Measurements from ENCODE around the gene ZDHHC16. TPM values are rescaled to one million over a fixed set of nuclear protein-coding genes. Genes with fewer than 3 reads are reported as not detected.

ZDHHC16 gene
- total RNA-seq (10 to 100 TPM; 16.1 to 38.8 (median 36.2) TPM), total RNA-seq (11.4 to 72.5 (median 40.2) reads per million in 29 experiments)
- total RNA-seq (2013), result 22.3 TPM

DNA sequence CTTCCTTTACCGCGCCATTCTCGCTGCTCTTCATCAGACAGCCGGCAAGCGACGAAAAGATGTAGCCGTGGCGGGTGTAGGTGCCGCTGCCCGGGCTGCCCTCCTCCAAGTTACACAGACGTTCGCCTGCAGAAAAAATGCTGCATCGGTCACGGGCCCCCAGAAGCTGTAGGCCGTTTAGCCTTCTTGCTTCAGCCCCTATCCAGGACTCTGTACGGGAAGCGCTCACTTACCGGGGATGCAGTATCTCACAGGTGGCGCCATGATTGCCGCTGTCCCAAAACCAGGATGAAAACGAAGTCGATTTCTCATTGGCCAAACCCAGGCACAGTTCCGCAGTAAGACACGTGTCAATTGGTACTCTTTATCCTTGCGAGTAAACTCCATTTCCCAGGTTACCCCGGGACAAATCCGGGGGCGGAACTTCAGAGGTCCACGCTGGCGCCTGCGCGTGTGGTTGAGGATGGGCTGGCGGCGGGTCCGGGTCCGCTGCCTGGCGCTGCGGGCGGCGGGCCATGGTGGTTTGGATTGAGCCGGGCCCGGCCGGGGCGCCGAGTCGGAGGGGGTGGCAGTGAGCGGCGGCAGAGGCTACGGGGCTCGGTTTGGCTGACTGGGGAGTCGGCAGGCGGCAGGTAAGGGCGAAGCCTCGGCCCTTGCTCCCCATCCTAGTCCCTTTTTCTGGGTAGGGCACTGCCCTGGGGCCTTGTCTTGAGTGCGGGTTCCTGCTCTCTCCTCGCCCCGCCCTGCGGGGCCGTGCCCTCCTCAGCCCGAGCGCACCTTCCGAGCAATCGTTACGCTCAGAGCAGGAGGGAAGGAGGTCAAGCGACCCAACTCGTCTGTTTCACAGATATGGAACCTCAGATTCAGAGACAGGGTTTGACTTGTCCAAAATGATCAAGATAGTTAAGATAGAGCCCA is at the start of gene ZDHHC16, which contains the start of gene EXOSC1:
Gene ZDHHC16 (plus strand): TSS at position 454 of the 918 bp plus-strand sequence. CDS start 5,501 bp downstream, outside the sequence.
Gene EXOSC1 (minus strand): TSS at position 285 of the 918 bp plus-strand sequence. CDS start 21 bp downstream, at position 264.
- 0% methylated on average over 56 of the region's 66 CpGs for WGBS (ENCODE audit: insufficient coverage)
- no peaks in the 10 kb centered on the region for H3K27me3 ChIP-seq (replicated peaks in 1 of 2; ENCODE audit: control insufficient read depth in 2 of 2, extremely low read depth in 1 of 2, insufficient read depth in 2 of 2, low read length in 1 of 2)
- H3K27me3 Mint-ChIP-seq, result no peaks in the 10 kb centered on the region

DNA sequence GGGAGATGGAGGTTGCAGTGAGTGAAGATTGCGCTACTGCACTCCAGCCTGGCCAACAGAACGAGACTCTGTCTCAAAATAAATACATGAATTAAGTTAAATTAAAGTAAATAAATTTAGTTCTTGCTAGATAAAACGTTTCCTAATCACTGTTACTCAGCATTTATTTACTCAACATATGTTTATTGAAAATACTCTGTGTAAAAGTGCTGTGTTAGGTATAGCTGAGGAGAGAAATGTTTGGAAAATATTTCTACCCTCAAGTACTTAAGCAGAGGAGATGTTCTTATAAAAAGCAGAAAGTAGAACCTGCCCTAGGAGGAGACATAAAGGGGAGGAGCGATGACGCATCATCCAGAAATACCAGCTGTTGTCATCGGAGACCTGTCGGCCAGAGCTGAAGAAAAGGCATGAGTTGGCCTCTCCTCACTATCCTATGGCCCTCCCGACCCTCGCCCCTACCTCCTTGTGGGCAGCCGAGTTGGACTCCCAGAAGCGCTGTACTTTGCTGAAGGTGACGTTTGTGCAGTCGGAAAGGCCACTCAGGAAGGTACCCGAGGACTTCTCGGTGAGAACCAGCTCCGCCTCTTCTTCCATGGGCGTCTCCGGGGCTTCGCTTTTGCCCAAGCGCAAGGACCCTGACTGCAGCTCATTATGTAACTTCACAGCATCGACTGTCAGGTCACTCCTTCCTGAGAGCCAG is 46.0 kb upstream of the ZDHHC16 start:
- DNase-seq (peak in 9 of 35 experiments; percentile 12 to 52 (median 21)), ATAC-seq (replicated peaks in 1 of 4) (no peak)
- H3K27me3 ChIP-seq (replicated peaks in 1 of 2; ENCODE audit: control insufficient read depth in 2 of 2, extremely low read depth in 1 of 2, insufficient read depth in 2 of 2, low read length in 1 of 2), result no peaks in the 10 kb centered on the region
- H3K27ac Mint-ChIP-seq, result peak overlapping the region; percentile 93
- H3K9me3 Mint-ChIP-seq, result no peaks in the 10 kb centered on the region
- peak overlapping the region; percentile 93 to 98 (median 95) for H3K4me3 Mint-ChIP-seq
- H3K36me3 Mint-ChIP-seq, result peaks cover 8% of the 10 kb centered on the region
- ChIA-PET POLR2A (interaction anchor here in 1 of 2 donors (0.6 to 1.6 kb wide), 3 partner anchors 44 to 268 kb away, joined by 3 to 11 read pairs (median 4); no protein-coding TSS in a partner anchor), CTCF (interaction anchor here (0.6 to 2.7 kb wide), 4 partner anchors 10 to 42 kb away, joined by 3 to 14 read pairs (median 10); no protein-coding TSS in a partner anchor)
- peaks cover 8 to 16% of the 10 kb centered on the region in 2 donors for H3K36me3 ChIP-seq (ENCODE audit: control insufficient read depth in 2 of 2, extremely low read depth in 1 of 2, insufficient read depth in 1 of 2, low read length in 1 of 2)
- H3K4me3 ChIP-seq (ENCODE audit: control insufficient read depth in 1 of 2, extremely low read depth in 1 of 2, low read length in 1 of 2), result peak overlapping the region; percentile 69 to 95
- WGBS (ENCODE audit: insufficient coverage), result 32% methylated on average over 15 of the region's 21 CpGs
- H3K27ac ChIP-seq (ENCODE audit: low read length), result peak overlapping the region; percentile 85
- H3K27me3 Mint-ChIP-seq, result no peaks in the 10 kb centered on the region
- no peaks in the 10 kb centered on the region for H3K9me3 ChIP-seq
- H3K4me1 Mint-ChIP-seq, result peaks cover 15 to 20% (median 16%) of the 10 kb centered on the region in 3 donors
- peaks cover 5 to 16% of the 10 kb centered on the region in 2 experiments for H3K4me1 ChIP-seq (ENCODE audit: control insufficient read depth in 1 of 2, extremely low read depth in 1 of 2, insufficient read depth in 2 of 2, low read length in 2 of 2)

More for the DNA sequence above, at the start of gene ZDHHC16, which contains the start of gene EXOSC1:
- DNase-seq, result peak; percentile 72 to 93 (median 86)
- ChIA-PET POLR2A (interaction anchor here in 1 of 2 donors (0.6 kb wide), 1 partner anchor 1768 kb away, joined by 4 read pairs; no protein-coding TSS in a partner anchor), CTCF (interaction anchor here in 1 of 2 donors (0.6 to 1.7 kb wide), 2 partner anchors 16 to 43 kb away, joined by 4 to 6 read pairs; no protein-coding TSS in a partner anchor)
- Mint-ChIP-seq H3K9me3 (no peaks in the 10 kb centered on the region), H3K27ac (peak within 1 kb of the TSS; percentile 91 to 94), H3K4me3 (peak within 1 kb of the TSS; percentile 98 to 99 (median 98)), H3K36me3 (peaks cover 12% of the 10 kb centered on the region), H3K4me1 (peaks cover 39 to 56% (median 55%) of the 10 kb centered on the region in 3 donors)
- H3K4me3 ChIP-seq (ENCODE audit: control insufficient read depth in 1 of 2, extremely low read depth in 1 of 2, low read length in 1 of 2), result peak within 1 kb of the TSS; percentile 72 to 88
- H3K4me1 ChIP-seq (ENCODE audit: control insufficient read depth in 1 of 2, extremely low read depth in 1 of 2, insufficient read depth in 2 of 2, low read length in 2 of 2), result peaks cover 8 to 19% of the 10 kb centered on the region in 2 experiments
- peak; percentile 97 to 98 (median 98) for ATAC-seq (replicated peaks in 1 of 4)
- H3K9me3 ChIP-seq, result no peaks in the 10 kb centered on the region
- peak within 1 kb of the TSS; percentile 52 for H3K27ac ChIP-seq (ENCODE audit: low read length)
- peaks cover under 1 to 15% of the 10 kb centered on the region in 2 donors for H3K36me3 ChIP-seq (ENCODE audit: control insufficient read depth in 2 of 2, extremely low read depth in 1 of 2, insufficient read depth in 1 of 2, low read length in 1 of 2)

DNA sequence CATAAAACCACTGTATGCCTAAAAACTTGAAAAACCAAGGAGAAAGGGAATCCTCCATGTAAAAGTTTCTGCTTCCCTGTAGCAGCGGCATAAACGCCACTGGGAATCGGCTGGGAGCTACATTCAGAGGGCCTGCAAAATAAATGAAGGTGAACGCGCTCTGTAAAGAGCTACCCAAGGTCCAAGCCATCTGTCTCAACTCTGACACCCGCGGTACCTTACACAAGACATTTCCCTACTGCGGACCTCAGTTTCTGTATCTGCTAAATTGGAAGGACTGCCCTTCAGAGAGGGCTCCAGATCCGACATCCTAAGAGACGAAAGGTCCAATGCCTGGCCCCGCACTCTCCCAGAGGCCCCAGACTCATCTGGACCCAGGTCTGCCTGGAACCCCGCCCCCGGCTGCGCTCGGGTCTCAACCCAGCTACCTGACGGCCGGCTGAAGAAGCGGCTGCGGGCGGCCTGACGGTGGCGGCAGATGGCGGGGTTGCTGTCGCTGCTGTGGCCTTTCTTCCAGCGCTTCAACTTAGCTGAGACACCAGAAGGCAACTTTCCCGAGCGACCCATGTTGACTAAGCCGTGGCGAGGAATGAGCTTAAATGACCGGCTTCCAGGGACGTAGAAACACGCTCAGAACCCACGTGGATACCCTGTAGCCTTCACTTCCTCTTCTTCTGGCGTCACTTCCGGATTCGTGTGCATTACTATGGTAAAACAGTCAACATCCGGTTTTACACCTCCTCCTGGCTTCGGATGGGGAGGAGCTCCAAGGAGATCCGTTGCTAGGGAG is 45.1 kb upstream of the ZDHHC16 start, which contains the start of gene RRP12:
Gene RRP12 (minus strand): TSS at position 676 of the 790 bp plus-strand sequence. CDS start 109 bp downstream, at position 567.
- Mint-ChIP-seq H3K9me3 (no peaks in the 10 kb centered on the region), H3K36me3 (peaks cover 6% of the 10 kb centered on the region), H3K27ac (peak within 1 kb of the TSS; percentile 93), H3K4me3 (peak within 1 kb of the TSS; percentile 93 to 98 (median 95)), H3K27me3 (no peaks in the 10 kb centered on the region), H3K4me1 (peaks cover 15 to 20% (median 16%) of the 10 kb centered on the region in 3 donors)
- WGBS (ENCODE audit: insufficient coverage), result 0% methylated on average over 30 of the region's 39 CpGs
- Histone ChIP-seq H3K9me3 (no peaks in the 10 kb centered on the region), H3K27ac (ENCODE audit: low read length) (peak within 1 kb of the TSS; percentile 85), H3K27me3 (replicated peaks in 1 of 2; ENCODE audit: control insufficient read depth in 2 of 2, extremely low read depth in 1 of 2, insufficient read depth in 2 of 2, low read length in 1 of 2) (no peaks in the 10 kb centered on the region), H3K36me3 (ENCODE audit: control insufficient read depth in 2 of 2, extremely low read depth in 1 of 2, insufficient read depth in 1 of 2, low read length in 1 of 2) (peaks cover 2 to 9% of the 10 kb centered on the region in 2 donors), H3K4me3 (ENCODE audit: control insufficient read depth in 1 of 2, extremely low read depth in 1 of 2, low read length in 1 of 2) (peak within 1 kb of the TSS; percentile 69 to 95), H3K4me1 (ENCODE audit: control insufficient read depth in 1 of 2, extremely low read depth in 1 of 2, insufficient read depth in 2 of 2, low read length in 2 of 2) (peaks cover 5 to 16% of the 10 kb centered on the region in 2 experiments)
- CTCF ChIA-PET, result interaction anchor here in 1 of 2 donors (0.6 to 2.7 kb wide), 11 partner anchors 9 to 328 kb away, joined by 3 to 14 read pairs (median 4); partner anchors contain the start of genes FRAT1 and PGAM1
- POLR2A ChIA-PET, result interaction anchor here (0.5 to 1.6 kb wide), 23 partner anchors 8 to 1271 kb away, joined by 3 to 16 read pairs (median 4); partner anchors contain the start of gene GOLGA7B (in 1 of the 2)
- DNase-seq, result peak; percentile 47 to 97 (median 85)
- peak; percentile 96 to 99 (median 99) for ATAC-seq (replicated peaks in 1 of 4)

DNA sequence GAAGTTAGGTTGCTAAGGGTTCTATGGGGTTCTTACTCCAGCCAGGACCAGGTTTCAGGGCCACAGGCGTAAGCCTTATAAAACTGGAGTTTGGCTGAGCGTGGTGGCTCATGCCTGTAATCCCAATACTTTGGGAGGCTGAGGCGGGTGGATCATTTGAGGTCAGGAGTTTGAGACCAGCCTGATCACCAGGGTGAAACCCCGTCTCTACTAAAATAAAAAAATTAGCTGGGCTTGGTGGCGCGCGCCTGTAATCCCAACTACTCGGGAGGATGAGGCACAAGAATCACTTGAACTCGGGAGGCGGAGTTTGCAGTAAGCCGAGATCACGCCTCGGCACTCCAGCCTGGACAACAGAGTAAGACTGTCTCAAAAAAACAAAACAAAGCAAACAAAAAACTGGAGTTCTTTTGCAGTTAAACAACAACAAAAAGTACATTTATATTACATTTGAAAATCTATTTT is 44.5 kb upstream of the ZDHHC16 start:
- H3K27me3 Mint-ChIP-seq, result no peaks in the 10 kb centered on the region
- H3K4me1 Mint-ChIP-seq, result peaks cover 15 to 20% (median 16%) of the 10 kb centered on the region in 3 donors
- ChIA-PET CTCF (interaction anchor here in 1 of 2 donors (0.6 to 2.7 kb wide), 11 partner anchors 9 to 329 kb away, joined by 3 to 14 read pairs (median 4); partner anchors contain the start of genes FRAT1 and PGAM1), POLR2A (interaction anchor here (0.5 to 1.6 kb wide), 24 partner anchors 8 to 1272 kb away, joined by 3 to 16 read pairs (median 4); partner anchors contain the start of gene GOLGA7B (in 1 of the 2))
- DNase-seq, result no peak
- H3K4me1 ChIP-seq (ENCODE audit: control insufficient read depth in 1 of 2, extremely low read depth in 1 of 2, insufficient read depth in 2 of 2, low read length in 2 of 2), result peaks cover 5 to 16% of the 10 kb centered on the region in 2 experiments
- ATAC-seq (replicated peaks in 1 of 4), result no peak
- peak overlapping the region; percentile 93 for H3K27ac Mint-ChIP-seq
- whole genome bisulfite sequencing (ENCODE audit: insufficient coverage), result 61% methylated on average over 5 of the region's 13 CpGs
- H3K27ac ChIP-seq (ENCODE audit: low read length), result peak overlapping the region; percentile 85
- H3K27me3 ChIP-seq (replicated peaks in 1 of 2; ENCODE audit: control insufficient read depth in 2 of 2, extremely low read depth in 1 of 2, insufficient read depth in 2 of 2, low read length in 1 of 2), result no peaks in the 10 kb centered on the region
- H3K9me3 ChIP-seq, result no peaks in the 10 kb centered on the region
- H3K36me3 ChIP-seq (ENCODE audit: control insufficient read depth in 2 of 2, extremely low read depth in 1 of 2, insufficient read depth in 1 of 2, low read length in 1 of 2), result peaks cover 0 to 3% of the 10 kb centered on the region in 2 donors
- no peaks in the 10 kb centered on the region for H3K9me3 Mint-ChIP-seq
- peak overlapping the region; percentile 69 to 95 for H3K4me3 ChIP-seq (ENCODE audit: control insufficient read depth in 1 of 2, extremely low read depth in 1 of 2, low read length in 1 of 2)
- no peaks in the 10 kb centered on the region for H3K36me3 Mint-ChIP-seq
- peak overlapping the region; percentile 93 to 98 (median 95) for H3K4me3 Mint-ChIP-seq

DNA sequence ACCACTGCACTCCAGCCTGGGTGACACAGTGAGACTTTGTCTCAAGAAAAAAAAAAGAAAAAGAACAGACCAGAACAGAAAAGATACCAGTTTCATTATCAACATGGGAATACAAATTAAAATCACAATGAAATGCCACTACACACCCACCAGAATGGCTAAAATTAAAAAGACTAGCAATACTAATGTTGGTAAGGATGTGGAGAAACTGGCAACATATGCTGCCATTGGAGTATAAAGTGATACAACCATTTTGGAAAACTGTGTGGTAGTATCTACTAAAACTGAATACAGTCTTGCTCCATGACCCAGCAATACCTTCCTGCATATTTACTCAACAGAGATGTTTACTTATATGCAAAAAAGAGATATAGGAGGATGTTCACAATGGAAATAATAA is 41.9 kb upstream of the ZDHHC16 start:
- Mint-ChIP-seq H3K4me3 (no peak overlapping the region), H3K9me3 (no peaks in the 10 kb centered on the region), H3K27ac (no peak overlapping the region), H3K4me1 (peaks cover 24 to 28% (median 24%) of the 10 kb centered on the region in 3 donors), H3K27me3 (no peaks in the 10 kb centered on the region), H3K36me3 (no peaks in the 10 kb centered on the region)
- ATAC-seq (replicated peaks in 1 of 4), result no peak
- POLR2A ChIA-PET, result no interaction called here
- no peak overlapping the region for H3K27ac ChIP-seq (ENCODE audit: low read length)
- DNase-seq, result no peak
- CTCF ChIA-PET, result interaction anchor here (1.1 to 1.4 kb wide), 2 partner anchors 10 to 62 kb away, joined by 3 to 10 read pairs; no protein-coding TSS in a partner anchor
- no peaks in the 10 kb centered on the region for H3K36me3 ChIP-seq (ENCODE audit: control insufficient read depth in 2 of 2, extremely low read depth in 1 of 2, insufficient read depth in 1 of 2, low read length in 1 of 2)
- no peak overlapping the region for H3K4me3 ChIP-seq (ENCODE audit: control insufficient read depth in 1 of 2, extremely low read depth in 1 of 2, low read length in 1 of 2)
- H3K27me3 ChIP-seq (replicated peaks in 1 of 2; ENCODE audit: control insufficient read depth in 2 of 2, extremely low read depth in 1 of 2, insufficient read depth in 2 of 2, low read length in 1 of 2), result no peaks in the 10 kb centered on the region
- no peaks in the 10 kb centered on the region for H3K9me3 ChIP-seq
- H3K4me1 ChIP-seq (ENCODE audit: control insufficient read depth in 1 of 2, extremely low read depth in 1 of 2, insufficient read depth in 2 of 2, low read length in 2 of 2), result peaks cover 7 to 25% of the 10 kb centered on the region in 2 experiments

Measured in T-cell (primary cell).